Sciatic nerve (tissue), 2 donors: ENCODE measurements around the gene BROX. TPM values are rescaled to one million over a fixed set of nuclear protein-coding genes. Genes with fewer than 3 reads are reported as not detected.
"Not testable (repeated sequence)": the region's sequence is repeated elsewhere in the genome, so short reads cannot be mapped to it uniquely, and the experiment has no call there.

Experiments
- ATAC-seq: fragments of 200-7000 bp; cut with Tn5 transposase; one replicate; pipeline ENCODE4 v1.9.1; 2020; ENCODE audit warnings: mild to moderate bottlenecking, moderate library complexity
- DNase-seq: peaks from one replicate; pipeline ENCODE4 v3.0.0-alpha.2; 2020; ENCODE audit warnings: low spot score
- intact Hi-C: fragments of 100-400 bp; cut with DNase I; formaldehyde crosslinking; loops from one replicate; pipeline ENCODE4 v1.14.2; 2022
- total RNA-seq: library from RNA; stranded (reverse); fragmentation: NEBNext Ultra II Directional; extraction: Animal tissue kit (Norgen Biotek cat#: 25700); gene quantifications from one replicate; pipeline ENCODE4 v1.2.1, GENCODE V29; 2021
- donor health status: DM: no; HTN: no; CAD: no.
- donor health status: DM: no; HTN: no; CAD: no.

BROX gene, protein sequence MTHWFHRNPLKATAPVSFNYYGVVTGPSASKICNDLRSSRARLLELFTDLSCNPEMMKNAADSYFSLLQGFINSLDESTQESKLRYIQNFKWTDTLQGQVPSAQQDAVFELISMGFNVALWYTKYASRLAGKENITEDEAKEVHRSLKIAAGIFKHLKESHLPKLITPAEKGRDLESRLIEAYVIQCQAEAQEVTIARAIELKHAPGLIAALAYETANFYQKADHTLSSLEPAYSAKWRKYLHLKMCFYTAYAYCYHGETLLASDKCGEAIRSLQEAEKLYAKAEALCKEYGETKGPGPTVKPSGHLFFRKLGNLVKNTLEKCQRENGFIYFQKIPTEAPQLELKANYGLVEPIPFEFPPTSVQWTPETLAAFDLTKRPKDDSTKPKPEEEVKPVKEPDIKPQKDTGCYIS
- total RNA-seq, result 61.6 TPM

GRCh38 chr1:222712253-222713090 is at the start of gene BROX, which contains the start of gene AIDA:
Gene BROX (plus strand): TSS chr1:222712564. CDS start chr1:222715700, 3,136 bp downstream.
Gene AIDA (minus strand): TSS chr1:222712491. CDS start chr1:222712317, 174 bp downstream.
- peak; percentile 98 for DNase-seq
- intact Hi-C loops, result no loop called here
- peak; percentile 96 for ATAC-seq

DNA sequence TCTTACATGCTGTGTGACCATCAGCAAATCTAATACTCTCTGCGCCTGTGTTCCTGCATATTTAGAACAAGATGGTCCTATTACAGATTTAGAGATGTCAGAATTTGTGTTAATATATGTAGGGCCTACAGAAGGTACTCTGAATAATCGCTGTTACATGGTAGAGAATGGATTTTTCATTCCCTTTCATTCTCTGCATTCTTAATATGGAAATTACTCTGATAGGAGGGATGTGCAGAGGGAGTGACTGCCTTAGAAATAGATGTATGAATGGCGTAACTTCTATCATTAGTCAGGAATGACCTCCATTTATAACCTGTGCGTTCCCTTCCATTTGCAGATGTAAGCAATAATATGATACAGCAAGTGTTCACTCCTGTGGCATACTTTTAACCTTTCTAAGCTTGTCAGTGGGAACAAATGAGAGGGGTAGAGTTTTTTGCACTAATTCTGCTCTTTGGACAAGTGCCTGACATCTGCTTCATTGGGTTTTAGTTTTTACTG is 48.9 kb upstream of the BROX start:
- intact Hi-C loops, result no loop called here
- ATAC-seq, result no peak
- no peak for DNase-seq

DNA sequence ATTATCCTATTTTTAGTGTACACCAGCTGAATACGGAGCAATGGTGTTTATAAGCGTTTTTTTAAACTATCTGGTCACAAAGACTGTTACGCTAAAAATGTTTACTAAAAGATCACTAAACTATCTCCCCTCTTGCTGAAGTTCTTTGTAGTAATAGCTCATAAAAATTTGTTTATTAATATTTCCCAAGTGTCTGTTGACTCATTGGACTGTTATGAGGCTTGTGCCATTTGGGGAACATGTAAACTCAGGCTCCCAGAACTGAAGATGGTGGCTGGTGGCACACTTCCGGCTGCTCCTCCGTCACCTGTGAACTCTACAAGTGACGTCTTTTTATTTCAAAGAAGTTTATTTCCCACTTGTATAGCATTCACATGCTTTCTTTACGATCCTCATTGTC is 46.4 kb upstream of the BROX start:
- DNase-seq (no peak), ATAC-seq (no peak)
- intact Hi-C loops, result no loop called here

GRCh38 chr1:222668184-222668583 is 44.2 kb upstream of the BROX start:
- peak; percentile 17 for ATAC-seq
- intact Hi-C loops, DNase-seq: not testable (repeated sequence)

- DNase-seq, intact Hi-C loops: not testable (repeated sequence)
- ATAC-seq, result peak; percentile 85
These were observed 43.3 kb upstream of the BROX start for GRCh38 chr1:222669107-222669506.

- DNase-seq (no peak), ATAC-seq (no peak)
- intact Hi-C loops, result no loop called here
These were observed 42.3 kb upstream of the BROX start for GRCh38 chr1:222670110-222670509.

DNA sequence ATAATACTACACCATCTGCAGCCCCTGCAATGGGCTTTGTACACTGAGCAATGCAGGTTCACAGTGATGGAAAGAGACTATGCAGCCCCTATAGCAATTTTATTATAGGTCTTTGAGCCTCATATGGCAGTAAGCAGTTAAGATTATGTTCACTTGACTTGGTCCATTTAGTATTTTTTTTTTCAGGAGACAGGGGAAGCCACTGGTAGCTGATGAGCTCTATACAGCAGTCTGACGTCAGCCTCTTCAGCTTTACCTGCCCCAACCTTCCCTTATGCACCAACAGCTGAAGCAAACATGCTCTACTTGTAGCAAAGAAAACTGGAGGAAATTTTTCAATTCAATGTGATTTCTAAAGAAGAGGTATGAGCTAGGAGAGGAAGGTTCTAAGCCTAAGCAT is 32.3 kb upstream of the BROX start:
- ATAC-seq (no peak), DNase-seq (no peak)
- intact Hi-C loops, result no loop called here

GRCh38 chr1:222691016-222691415 is 21.3 kb upstream of the BROX start:
- intact Hi-C loops, result no loop called here
- no peak for ATAC-seq
- no peak for DNase-seq

- intact Hi-C loops, result no loop called here
- DNase-seq (no peak), ATAC-seq (no peak)
These were observed 17.4 kb upstream of the BROX start for GRCh38 chr1:222694927-222695326.

DNA sequence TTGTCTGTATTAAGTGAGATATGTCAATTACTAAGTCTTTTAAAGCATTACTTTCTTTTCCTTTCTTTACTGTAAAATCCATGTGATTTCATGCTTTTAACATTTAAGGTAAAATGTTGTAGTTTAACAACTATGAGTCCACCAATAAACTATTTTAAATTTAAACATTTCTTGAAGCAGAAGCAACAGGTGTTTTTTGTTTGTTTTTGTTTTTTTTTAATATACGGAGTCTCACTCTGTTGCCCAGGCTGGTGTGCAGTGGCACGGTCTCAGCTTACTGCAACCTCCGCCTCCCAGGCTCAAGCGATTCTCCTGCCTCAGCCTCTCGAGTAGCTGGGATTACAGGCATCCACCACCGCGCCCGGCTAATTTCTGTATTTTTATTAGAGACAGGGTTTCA is 15.6 kb upstream of the BROX start:
- intact Hi-C loops, result no loop called here
- DNase-seq, result no peak
- ATAC-seq, result no peak

GRCh38 chr1:222697203-222697602 is 15.2 kb upstream of the BROX start:
- intact Hi-C loops, result no loop called here
- ATAC-seq, result no peak

GRCh38 chr1:222697826-222698225 is 14.5 kb upstream of the BROX start:
- DNase-seq (no peak), ATAC-seq (peak; percentile 45)
- intact Hi-C loops, result no loop called here

More at GRCh38 chr1:222697203-222697602, 15.2 kb upstream of the BROX start:
- DNase-seq, result no peak

- ATAC-seq, result no peak
These were observed 10.2 kb upstream of the BROX start for GRCh38 chr1:222702210-222702609.

DNA sequence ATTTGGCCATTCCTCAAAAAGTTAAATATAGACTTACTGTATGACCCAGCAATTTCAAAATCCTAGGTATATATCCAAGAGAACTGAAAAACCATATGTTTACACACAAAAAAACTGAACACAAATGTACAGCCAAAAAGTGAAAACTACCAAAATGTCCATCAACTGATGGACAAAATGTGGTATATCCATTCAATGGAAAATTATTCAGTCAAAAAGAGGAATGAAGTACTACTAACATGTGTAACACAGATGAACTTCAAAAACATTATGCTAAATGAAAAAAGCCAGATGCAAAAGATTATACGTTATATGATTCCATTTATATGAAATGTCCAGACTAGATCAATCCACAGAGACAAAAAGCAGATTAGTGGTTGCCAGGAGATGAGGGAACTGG is 8.1 kb upstream of the BROX start:
- DNase-seq (no peak), ATAC-seq (no peak)
- intact Hi-C loops, result no loop called here

More at GRCh38 chr1:222702210-222702609, 10.2 kb upstream of the BROX start:
- intact Hi-C loops, result no loop called here
- no peak for DNase-seq

GRCh38 chr1:222706815-222707214 is 5.5 kb upstream of the BROX start:
- no peak for DNase-seq
- no peak for ATAC-seq
- intact Hi-C loops, result no loop called here

- intact Hi-C loops, result no loop called here
- ATAC-seq (no peak), DNase-seq (no peak)
These were observed 2.6 kb upstream of the BROX start for GRCh38 chr1:222709700-222710153.

DNA sequence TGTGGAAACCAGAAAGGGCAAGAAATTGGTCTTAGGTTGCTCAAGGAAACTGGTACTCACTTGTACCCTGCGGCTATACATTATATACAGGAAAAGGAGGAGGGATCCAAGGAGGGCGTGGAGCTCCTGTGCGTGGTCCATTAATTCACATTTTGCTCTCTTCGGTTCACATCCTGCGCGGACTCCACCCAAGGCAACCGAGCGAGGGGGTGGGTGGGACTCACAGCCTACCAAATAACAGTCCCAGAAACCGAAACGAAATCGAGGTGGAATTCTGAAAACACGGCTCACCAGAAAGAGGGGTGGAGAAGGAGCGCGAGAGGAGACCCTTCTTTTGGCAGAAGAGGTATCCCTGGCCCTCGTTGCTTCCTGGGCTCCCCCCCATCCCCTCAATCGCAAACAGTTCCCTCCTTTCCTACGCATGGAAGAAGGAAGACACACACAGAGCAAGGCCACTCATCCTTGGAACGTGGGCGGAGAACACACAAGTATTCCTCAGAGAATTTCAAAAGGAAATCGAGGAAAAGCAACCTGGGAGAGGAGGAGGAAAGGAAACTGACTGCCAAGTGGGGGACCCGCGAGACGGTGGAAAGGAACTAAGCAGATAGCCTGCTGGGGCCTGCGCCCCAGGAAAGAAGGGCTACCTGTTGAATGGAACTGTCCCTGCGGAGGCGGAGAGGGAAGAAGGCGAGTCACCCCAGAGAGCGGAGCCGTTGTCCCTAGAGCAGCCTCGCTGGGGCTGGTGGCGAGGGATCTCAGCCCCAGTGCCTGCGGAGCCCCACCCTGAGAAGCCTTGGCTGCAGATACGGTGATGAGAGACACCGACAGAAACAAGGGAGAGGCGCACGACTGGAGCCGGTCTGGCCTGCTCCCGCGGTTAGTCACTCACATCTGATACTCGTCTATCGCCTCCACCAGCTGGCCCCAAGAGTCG is 778 bp upstream of the BROX start:
- DNase-seq (peak; percentile 68), ATAC-seq (peak; percentile 25)
- intact Hi-C loops, result no loop called here

DNA sequence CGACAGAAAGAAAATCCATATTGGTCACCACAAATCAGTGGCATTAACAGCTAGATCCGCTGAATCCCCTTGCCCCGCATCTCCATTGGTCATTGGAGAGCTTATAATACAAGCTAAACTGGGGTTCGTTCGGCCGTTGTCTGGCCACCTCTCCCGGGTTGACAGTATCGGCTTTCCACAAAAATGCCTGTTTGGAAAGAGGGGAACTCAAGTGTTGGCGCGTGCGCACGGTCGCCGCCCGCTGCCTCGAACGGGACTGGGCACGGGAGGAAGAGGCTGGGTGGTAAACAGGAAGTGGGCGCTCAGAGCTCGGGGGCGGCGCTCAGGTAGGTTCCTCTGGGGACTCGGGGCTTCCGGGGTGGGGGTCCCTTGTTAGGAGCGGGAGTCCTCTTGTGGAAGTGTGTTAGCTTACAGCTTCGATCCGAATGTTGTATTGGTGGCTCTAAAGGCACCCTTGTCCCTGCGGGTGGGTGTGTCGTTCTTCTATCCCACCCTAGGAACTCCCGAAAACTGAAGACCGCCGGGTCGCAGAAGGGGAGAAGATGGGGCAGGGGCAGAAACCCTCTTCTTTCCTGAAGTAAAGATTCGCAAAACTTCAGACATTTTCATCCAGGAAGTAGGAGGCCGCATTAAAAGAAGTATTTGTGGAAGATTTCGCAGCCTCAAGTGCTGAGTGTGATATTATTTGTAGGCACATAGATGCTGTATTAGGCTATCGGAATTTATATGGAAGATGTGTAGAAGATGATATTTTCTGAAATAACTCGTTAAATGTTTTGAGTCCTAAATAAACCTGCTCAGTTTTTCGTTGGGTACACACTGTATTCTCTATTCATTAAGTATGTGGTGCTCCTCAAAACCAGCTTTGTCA is 962 bp downstream of the BROX start:
- ATAC-seq (peak; percentile 95), DNase-seq (peak; percentile 96)
- intact Hi-C loops, result no loop called here
